Astrocyte (in vitro differentiated cells and primary cell): ENCODE measurements around the gene PDCD5. TPM values are rescaled to one million over a fixed set of nuclear protein-coding genes. Genes with fewer than 3 reads are reported as not detected.

Experiments
- DNase-seq: peaks from one replicate; pipeline ENCODE4 v3.0.0-alpha.2; 2010; ENCODE audit warnings: low read depth
- FAIRE-seq: peaks from 2 replicates; lab custom pipeline; 2011; peaks lifted over from hg19 to GRCh38; lab: Jason Lieb, UNC
- H2AFZ ChIP-seq: 2 replicates; pipeline ENCODE4 v1.6.0; 2012; ENCODE audit warnings: low read depth, low read length, inconsistent platforms
- H3K27ac ChIP-seq: 2 replicates; pipeline ENCODE4 v1.5.1; 2011; ENCODE audit warnings: low read depth, low read length, inconsistent platforms
- H3K27me3 ChIP-seq: 2 replicates; pipeline ENCODE4 v1.6.0; 2011; ENCODE audit warnings: low read length, inconsistent platforms; ENCODE audit not compliant: insufficient read depth
- H3K36me3 ChIP-seq: 2 replicates; pipeline ENCODE4 v1.5.1; 2011; ENCODE audit warnings: low read length, inconsistent platforms; ENCODE audit not compliant: insufficient read depth
- H3K4me1 ChIP-seq: 2 replicates; pipeline ENCODE4 v1.5.1; 2011; ENCODE audit warnings: low read length, inconsistent platforms; ENCODE audit not compliant: insufficient read depth
- H3K4me2 ChIP-seq: 2 replicates; pipeline ENCODE4 v1.6.0; 2012; ENCODE audit warnings: low read length, inconsistent platforms
- H3K4me3 ChIP-seq: 2 replicates; pipeline ENCODE4 v1.5.1; 2011; ENCODE audit warnings: low read depth, mild to moderate bottlenecking, low read length, inconsistent platforms; ENCODE audit not compliant: insufficient read depth
- H3K79me2 ChIP-seq: 2 replicates; pipeline ENCODE4 v1.6.0; 2012; ENCODE audit warnings: mild to moderate bottlenecking, low read length, inconsistent platforms; ENCODE audit not compliant: insufficient read depth
- H3K9ac ChIP-seq: 2 replicates; pipeline ENCODE4 v1.6.0; 2012; ENCODE audit warnings: mild to moderate bottlenecking, low read length, inconsistent platforms
- H3K9me3 ChIP-seq: 2 replicates; pipeline ENCODE4 v1.5.1; 2012; ENCODE audit warnings: low read depth, mild to moderate bottlenecking, low read length, inconsistent platforms; ENCODE audit not compliant: insufficient read depth
- H4K20me1 ChIP-seq: 2 replicates; pipeline ENCODE4 v1.6.0; 2012; ENCODE audit warnings: low read length, inconsistent platforms; ENCODE audit not compliant: insufficient read depth
- H3K27ac Mint-ChIP-seq: one replicate; pipeline ENCODE4 v1.8.0; 2021; ENCODE audit warnings: mild to moderate bottlenecking, mixed read lengths; ENCODE audit not compliant: unreplicated experiment
- H3K27me3 Mint-ChIP-seq: one replicate; pipeline ENCODE4 v1.8.0; 2021; ENCODE audit warnings: low read depth, mixed read lengths; ENCODE audit not compliant: unreplicated experiment
- H3K36me3 Mint-ChIP-seq: one replicate; pipeline ENCODE4 v1.8.0; 2021; ENCODE audit warnings: low read depth, mixed read lengths; ENCODE audit not compliant: unreplicated experiment
- H3K4me1 Mint-ChIP-seq: one replicate; pipeline ENCODE4 v1.8.0; 2021; ENCODE audit warnings: low read depth, mixed read lengths; ENCODE audit not compliant: unreplicated experiment
- H3K4me3 Mint-ChIP-seq: one replicate; pipeline ENCODE4 v1.8.0; 2021; ENCODE audit warnings: mild to moderate bottlenecking, moderate library complexity, mixed read lengths; ENCODE audit not compliant: unreplicated experiment
- H3K9me3 Mint-ChIP-seq: one replicate; pipeline ENCODE4 v1.8.0; 2021; ENCODE audit warnings: mild to moderate bottlenecking, mixed read lengths; ENCODE audit not compliant: unreplicated experiment
- CTCF ChIP-seq: IDR thresholded peaks from 2 replicates; pipeline ENCODE4 v1.5.1; 2011; ENCODE audit warnings: low read depth, mild to moderate bottlenecking, inconsistent platforms, low read length, moderate library complexity; ENCODE audit not compliant: insufficient read depth
- EZH2 ChIP-seq: IDR thresholded peaks from 2 replicates; pipeline ENCODE4 v1.6.1; 2012; ENCODE audit warnings: mild to moderate bottlenecking, low read length, inconsistent platforms; ENCODE audit not compliant: insufficient read depth
- total RNA-seq: library from RNA; stranded (reverse); gene quantifications from 2 replicates; pipeline ENCODE4 v1.2.1, GENCODE V29; 2021

The PDCD5 gene
- total RNA-seq, 1 donor from 2014 or later, result 127 TPM

- Histone ChIP-seq H3K4me2 (no peak overlapping the region), H3K79me2 (no peaks in the 10 kb centered on the region), H3K9me3 (no peaks in the 10 kb centered on the region), H3K4me3 (no peak overlapping the region), H2AFZ (no peak overlapping the region), H3K27ac (no peak overlapping the region), H3K27me3 (no peaks in the 10 kb centered on the region), H3K36me3 (peaks cover 5% of the 10 kb centered on the region), H4K20me1 (no peaks in the 10 kb centered on the region), H3K4me1 (no peaks in the 10 kb centered on the region), H3K9ac (no peak overlapping the region)
- no peaks in the 10 kb centered on the region for H3K4me1 Mint-ChIP-seq
- H3K4me3 Mint-ChIP-seq, result no peak overlapping the region
- no peaks in the 10 kb centered on the region for H3K9me3 Mint-ChIP-seq
- no peak overlapping the region for H3K27ac Mint-ChIP-seq
- H3K36me3 Mint-ChIP-seq, result peaks cover 15% of the 10 kb centered on the region
- TF ChIP-seq EZH2, result no peak
- TF ChIP-seq CTCF, result no peak
- DNase-seq, result no peak
- FAIRE-seq, result no peak
- H3K27me3 Mint-ChIP-seq, result no peaks in the 10 kb centered on the region
Observed at GRCh38 chr19:32631381-32631780, 50.4 kb downstream of the PDCD5 start.

Other genes starting within 250 kb of the PDCD5 start
- gene ZNF507, start 235.6 kb upstream of the PDCD5 start, total RNA-seq, result 12.4 and 14.7 TPM in 2 replicates
- gene DPY19L3, start 175.4 kb upstream of the PDCD5 start, total RNA-seq, result 48.5 and 50.9 TPM in 2 replicates
- gene ANKRD27, start 94.0 kb downstream of the PDCD5 start, total RNA-seq, result 19.7 and 20.8 TPM in 2 replicates
- gene RGS9BP, start 94.7 kb downstream of the PDCD5 start, total RNA-seq, result 0.18 and 0.19 TPM in 2 replicates
- 3.3 and 4.0 TPM in 2 replicates for gene NUDT19, start 110.6 kb downstream of the PDCD5 start, total RNA-seq
- gene TDRD12, start 138.6 kb downstream of the PDCD5 start, total RNA-seq, result not detected in 2 replicates